HCT116 (cell line): ENCODE data around the gene OR2T11.
"Not testable (repeated sequence)": the region's sequence is repeated elsewhere in the genome, so short reads cannot be mapped to it uniquely, and the experiment has no call there.

ENCODE experiments used
- CTCF ChIP-seq, 3 experiments: fragments of 200-600 bp in 1 of 3; sonication (generic) in 1 of 3; IDR thresholded peaks in 2 of 3; conservative IDR thresholded peaks in 1 of 3; 2 replicates each; pipeline ENCODE4 v1.5.1; 2012 to 2017; ENCODE audit warnings: low read depth in 2 of 3, low read length in 2 of 3, antibody characterized with exemption in 1 of 3, borderline replicate concordance in 1 of 3, control low read depth in 1 of 3, mild to moderate bottlenecking in 1 of 3, mixed read lengths in 1 of 3, mixed run types in 1 of 3, moderate library complexity in 1 of 3; ENCODE audit not compliant: insufficient read depth in 1 of 3
- EZH2 ChIP-seq: fragments of 200-600 bp; sonication (generic); IDR thresholded peaks from 2 replicates; pipeline ENCODE4 v1.6.1; 2017; ENCODE audit warnings: antibody characterized with exemption, mixed run types
- RAD21 ChIP-seq: IDR thresholded peaks from 2 replicates; pipeline ENCODE4 v1.6.1; 2012; ENCODE audit warnings: low read depth, mild to moderate bottlenecking

GRCh38 chr1:248573856-248574255, 61.0 kb downstream of the OR2T11 start:
- not testable (repeated sequence) for TF ChIP-seq EZH2; RAD21; CTCF (IDR thresholded peaks at IDR 0.05 in 2 of 3, conservative IDR thresholded peaks at IDR 0.05 in 1 of 3; ENCODE audit: borderline replicate concordance in 1 of 3, insufficient read depth in 1 of 3, low read depth in 2 of 3, low read length in 2 of 3)
